ENCODE measurements around the gene FAM120B.

FAM120B gene

GRCh38 chr6:170355661-170356060 is 49.1 kb downstream of the FAM120B start:
- no peak for DNase-seq (ENCODE audit: low read depth)

- no peak for DNase-seq (ENCODE audit: low read depth)
Observed at GRCh38 chr6:170357812-170358211, 51.3 kb downstream of the FAM120B start.

GRCh38 chr6:170358496-170358895 is 51.9 kb downstream of the FAM120B start:
- DNase-seq (ENCODE audit: low read depth) = no peak

GRCh38 chr6:170360476-170360875 is 53.9 kb downstream of the FAM120B start:
- DNase-seq (ENCODE audit: low read depth) = no peak

- no peak for DNase-seq (ENCODE audit: low read depth)
Observed at GRCh38 chr6:170361335-170361734, 54.8 kb downstream of the FAM120B start.

GRCh38 chr6:170362121-170362520 is 55.6 kb downstream of the FAM120B start:
- no peak for DNase-seq (ENCODE audit: low read depth)

- no peak for DNase-seq (ENCODE audit: low read depth)
Observed at GRCh38 chr6:170363255-170363654, 56.7 kb downstream of the FAM120B start.

- no peak for DNase-seq (ENCODE audit: low read depth)
Observed at GRCh38 chr6:170365121-170365520, 58.6 kb downstream of the FAM120B start.

- DNase-seq (ENCODE audit: low read depth) = no peak
Observed at GRCh38 chr6:170365593-170365992, 59.0 kb downstream of the FAM120B start.

- DNase-seq (ENCODE audit: low read depth) = no peak
Observed at GRCh38 chr6:170366248-170366960, 59.8 kb downstream of the FAM120B start.

- DNase-seq (ENCODE audit: low read depth) = no peak
Observed at GRCh38 chr6:170367241-170367640, 60.7 kb downstream of the FAM120B start.

- DNase-seq (ENCODE audit: low read depth) = no peak
Observed at GRCh38 chr6:170368544-170368943, 62.0 kb downstream of the FAM120B start.

- DNase-seq (ENCODE audit: low read depth) = no peak
Observed at GRCh38 chr6:170369403-170369802, 62.8 kb downstream of the FAM120B start.

GRCh38 chr6:170370416-170370815 is 63.9 kb downstream of the FAM120B start:
- DNase-seq (ENCODE audit: low read depth) = no peak

- no peak for DNase-seq (ENCODE audit: low read depth)
Observed at GRCh38 chr6:170371080-170371479, 64.5 kb downstream of the FAM120B start.

- no peak for DNase-seq (ENCODE audit: low read depth)
Observed at GRCh38 chr6:170371588-170371987, 65.0 kb downstream of the FAM120B start.

GRCh38 chr6:170372380-170373325 is 66.1 kb downstream of the FAM120B start:
- DNase-seq (ENCODE audit: low read depth) = no peak

GRCh38 chr6:170374571-170375444 is 68.2 kb downstream of the FAM120B start:
- DNase-seq (ENCODE audit: low read depth) = no peak

GRCh38 chr6:170375661-170376060 is 69.1 kb downstream of the FAM120B start:
- no peak for DNase-seq (ENCODE audit: low read depth)

GRCh38 chr6:170376386-170377043 is 70.0 kb downstream of the FAM120B start:
- no peak for DNase-seq (ENCODE audit: low read depth)

GRCh38 chr6:170378502-170378901 is 71.9 kb downstream of the FAM120B start:
- no peak for DNase-seq (ENCODE audit: low read depth)

- DNase-seq (ENCODE audit: low read depth) = no peak
Observed at GRCh38 chr6:170381562-170381961, 75.0 kb downstream of the FAM120B start.

Data from fibroblast of the conjunctiva (primary cell).